Stomach smooth muscle (tissue), 2 donors: ENCODE data around the gene TDRD10.

Experiments used
- H3K27ac ChIP-seq: one replicate; pipeline ENCODE4 v1.7.0; 2013; ENCODE audit warnings: mild to moderate bottlenecking, low read length, inconsistent platforms
- H3K27me3 ChIP-seq, 2 donors: one replicate each; pipeline ENCODE4 v1.7.0; 2013; ENCODE audit warnings: low read length in 2 of 2; ENCODE audit not compliant: insufficient read depth in 2 of 2, control insufficient read depth in 1 of 2
- H3K36me3 ChIP-seq, 2 donors: one replicate each; pipeline ENCODE4 v1.7.0; 2013; ENCODE audit warnings: low read length in 2 of 2; ENCODE audit not compliant: control insufficient read depth in 2 of 2, insufficient read depth in 2 of 2
- H3K4me1 ChIP-seq: one replicate; pipeline ENCODE4 v1.7.0; 2013; ENCODE audit warnings: low read length; ENCODE audit not compliant: control insufficient read depth, insufficient read depth
- H3K4me3 ChIP-seq, 2 donors: one replicate each; pipeline ENCODE4 v1.7.0; 2013; ENCODE audit warnings: low read length in 2 of 2
- H3K9ac ChIP-seq, 2 donors: one replicate each; pipeline ENCODE4 v1.7.0; 2013; ENCODE audit warnings: low read length in 2 of 2, mild to moderate bottlenecking in 1 of 2
- H3K9me3 ChIP-seq, 2 donors: one replicate each; pipeline ENCODE4 v1.7.0; 2013; ENCODE audit warnings: low read length in 2 of 2; ENCODE audit not compliant: control insufficient read depth in 2 of 2
- donor health status: healthy.
- donor health status: Pancreatic carcinoma.

Gene TDRD10

GRCh38 chr1:154553056-154554030, 51.3 kb downstream of the TDRD10 start:
- peak overlapping the region; percentile 13 for H3K27ac ChIP-seq

GRCh38 chr1:154556422-154556821, 54.4 kb downstream of the TDRD10 start:
- no peak overlapping the region for H3K27ac ChIP-seq
- no peaks in the 10 kb centered on the region for H3K27me3 ChIP-seq
- H3K9me3 ChIP-seq: no peaks in the 10 kb centered on the region
- H3K4me1 ChIP-seq: peaks cover 62% of the 10 kb centered on the region
- H3K9ac ChIP-seq: peak overlapping the region; percentile 47 to 86
- peaks cover 39 to 41% of the 10 kb centered on the region in 2 donors for H3K36me3 ChIP-seq
- peak overlapping the region; percentile 34 to 86 for H3K4me3 ChIP-seq

More at GRCh38 chr1:154553056-154554030, 51.3 kb downstream of the TDRD10 start:
- H3K4me1 ChIP-seq: peaks cover 49% of the 10 kb centered on the region
- H3K9ac ChIP-seq: peak overlapping the region; percentile 22 to 55
- H3K9me3 ChIP-seq: no peaks in the 10 kb centered on the region
- no peak overlapping the region for H3K4me3 ChIP-seq
- H3K36me3 ChIP-seq: peaks cover 62 to 65% of the 10 kb centered on the region in 2 donors
- H3K27me3 ChIP-seq: no peaks in the 10 kb centered on the region

GRCh38 chr1:154557248-154557938, 55.4 kb downstream of the TDRD10 start:
- H3K36me3 ChIP-seq: peaks cover 29 to 32% of the 10 kb centered on the region in 2 donors
- H3K4me3 ChIP-seq: peak overlapping the region; percentile 64 to 86
- H3K9me3 ChIP-seq: no peaks in the 10 kb centered on the region
- peak overlapping the region; percentile 38 for H3K27ac ChIP-seq
- no peaks in the 10 kb centered on the region for H3K27me3 ChIP-seq
- peaks cover 59% of the 10 kb centered on the region for H3K4me1 ChIP-seq
- peak overlapping the region; percentile 86 for H3K9ac ChIP-seq

GRCh38 chr1:154557939-154558719, 56.1 kb downstream of the TDRD10 start, which contains the start of gene UBE2Q1:
TSS of gene UBE2Q1 (minus strand) at chr1:154558662. CDS start at chr1:154558553, 109 bp downstream.
- H3K27ac ChIP-seq: peak within 1 kb of the TSS; percentile 95

GRCh38 chr1:154558720-154559465, 56.9 kb downstream of the TDRD10 start:
- H3K4me3 ChIP-seq: peak overlapping the region; percentile 88 to 93
- H3K27ac ChIP-seq: peak overlapping the region; percentile 95
- peaks cover 15 to 18% of the 10 kb centered on the region in 2 donors for H3K36me3 ChIP-seq
- peak overlapping the region; percentile 77 to 85 for H3K9ac ChIP-seq
- no peaks in the 10 kb centered on the region for H3K27me3 ChIP-seq
- peaks cover 44% of the 10 kb centered on the region for H3K4me1 ChIP-seq
- no peaks in the 10 kb centered on the region for H3K9me3 ChIP-seq

More at GRCh38 chr1:154557939-154558719, 56.1 kb downstream of the TDRD10 start, which contains the start of gene UBE2Q1:
- peaks cover 52% of the 10 kb centered on the region for H3K4me1 ChIP-seq
- H3K9me3 ChIP-seq: no peaks in the 10 kb centered on the region
- peak within 1 kb of the TSS; percentile 86 for H3K9ac ChIP-seq
- H3K36me3 ChIP-seq: peaks cover 22 to 26% of the 10 kb centered on the region in 2 donors
- no peaks in the 10 kb centered on the region for H3K27me3 ChIP-seq
- H3K4me3 ChIP-seq: peak within 1 kb of the TSS; percentile 88 to 93

- Histone ChIP-seq H3K9me3 (no peaks in the 10 kb centered on the region), H3K9ac (peak overlapping the region; percentile 77 to 85), H3K27me3 (no peaks in the 10 kb centered on the region), H3K36me3 (peaks cover 9 to 12% of the 10 kb centered on the region in 2 donors), H3K4me3 (peak overlapping the region; percentile 88 to 93), H3K4me1 (peaks cover 40% of the 10 kb centered on the region), H3K27ac (peak overlapping the region; percentile 95)
These were observed 57.5 kb downstream of the TDRD10 start for GRCh38 chr1:154559466-154560044.

- H3K9ac ChIP-seq: no peak overlapping the region
- H3K27me3 ChIP-seq: peaks cover 7% of the 10 kb centered on the region in 2 donors
- no peak overlapping the region for H3K4me3 ChIP-seq
- peaks cover 8% of the 10 kb centered on the region for H3K4me1 ChIP-seq
- H3K36me3 ChIP-seq: no peaks in the 10 kb centered on the region
- no peak overlapping the region for H3K27ac ChIP-seq
- no peaks in the 10 kb centered on the region for H3K9me3 ChIP-seq
These were observed 63.9 kb downstream of the TDRD10 start for GRCh38 chr1:154565876-154566275.

- H3K36me3 ChIP-seq: no peaks in the 10 kb centered on the region
- H3K27ac ChIP-seq: no peak within 1 kb of the TSS
- peak within 1 kb of the TSS in 1 of 2 donors; percentile 57 for H3K4me3 ChIP-seq
- no peak within 1 kb of the TSS for H3K9ac ChIP-seq
- peaks cover 8% of the 10 kb centered on the region for H3K4me1 ChIP-seq
- peaks cover 7 to 9% of the 10 kb centered on the region in 2 donors for H3K27me3 ChIP-seq
- no peaks in the 10 kb centered on the region for H3K9me3 ChIP-seq
These were observed 65.6 kb downstream of the TDRD10 start, which contains the start of gene CHRNB2 for GRCh38 chr1:154567386-154568156. TSS of gene CHRNB2 (plus strand) at chr1:154567778. CDS start at chr1:154568045, 267 bp downstream.
